ENCODE results near the gene ASL. TPM values are rescaled to one million over a fixed set of nuclear protein-coding genes. Genes with fewer than 3 reads are reported as not detected.
"Not testable (repeated sequence)": the region's sequence is repeated elsewhere in the genome, so short reads cannot be mapped to it uniquely, and the experiment has no call there.

Gene ASL
- total RNA-seq, 1 donor from 2014 or later: 26.6 TPM

- no peak for TF ChIP-seq CTCF (IDR thresholded peaks at IDR 0.05; ENCODE audit: partially characterized antibody, unreplicated experiment)
- no peaks in the 10 kb centered on the region for H3K36me3 Mint-ChIP-seq (ENCODE audit: unreplicated experiment)
- H3K9me3 Mint-ChIP-seq (ENCODE audit: unreplicated experiment): peaks cover 6% of the 10 kb centered on the region
- peaks cover 15% of the 10 kb centered on the region for H3K4me1 Mint-ChIP-seq (ENCODE audit: low read depth, unreplicated experiment)
- peaks cover 5% of the 10 kb centered on the region for H3K27me3 Mint-ChIP-seq (ENCODE audit: unreplicated experiment)
- H3K27ac Mint-ChIP-seq (ENCODE audit: unreplicated experiment): peak overlapping the region; percentile 82
- no peak for DNase-seq
- H3K4me3 Mint-ChIP-seq (ENCODE audit: unreplicated experiment): no peak overlapping the region
These were observed 43.0 kb downstream of the ASL start for GRCh38 chr7:66118603-66119002.

- peaks cover 4% of the 10 kb centered on the region for H3K27me3 Mint-ChIP-seq (ENCODE audit: unreplicated experiment)
- no peak for TF ChIP-seq CTCF (IDR thresholded peaks at IDR 0.05; ENCODE audit: partially characterized antibody, unreplicated experiment)
- H3K36me3 Mint-ChIP-seq (ENCODE audit: unreplicated experiment): no peaks in the 10 kb centered on the region
- peaks cover 15% of the 10 kb centered on the region for H3K4me1 Mint-ChIP-seq (ENCODE audit: low read depth, unreplicated experiment)
- peaks cover 4% of the 10 kb centered on the region for H3K9me3 Mint-ChIP-seq (ENCODE audit: unreplicated experiment)
- DNase-seq: no peak
- H3K4me3 Mint-ChIP-seq (ENCODE audit: unreplicated experiment): peak overlapping the region; percentile 67
- peak overlapping the region; percentile 82 for H3K27ac Mint-ChIP-seq (ENCODE audit: unreplicated experiment)
These were observed 43.7 kb downstream of the ASL start for GRCh38 chr7:66119245-66119850.

GRCh38 chr7:66123175-66123528, 47.5 kb downstream of the ASL start:
- no peak overlapping the region for H3K27ac Mint-ChIP-seq (ENCODE audit: unreplicated experiment)
- H3K4me1 Mint-ChIP-seq (ENCODE audit: low read depth, unreplicated experiment): peaks cover 9% of the 10 kb centered on the region
- no peak overlapping the region for H3K4me3 Mint-ChIP-seq (ENCODE audit: unreplicated experiment)
- no peak for DNase-seq
- no peak for TF ChIP-seq CTCF (IDR thresholded peaks at IDR 0.05; ENCODE audit: partially characterized antibody, unreplicated experiment)
- no peaks in the 10 kb centered on the region for H3K36me3 Mint-ChIP-seq (ENCODE audit: unreplicated experiment)
- H3K9me3 Mint-ChIP-seq (ENCODE audit: unreplicated experiment): peaks cover 3% of the 10 kb centered on the region
- H3K27me3 Mint-ChIP-seq (ENCODE audit: unreplicated experiment): no peaks in the 10 kb centered on the region

- not testable (repeated sequence) for H3K4me1 Mint-ChIP-seq (ENCODE audit: low read depth, unreplicated experiment); H3K36me3 Mint-ChIP-seq (ENCODE audit: unreplicated experiment); H3K9me3 Mint-ChIP-seq (ENCODE audit: unreplicated experiment); H3K4me3 Mint-ChIP-seq (ENCODE audit: unreplicated experiment); H3K27me3 Mint-ChIP-seq (ENCODE audit: unreplicated experiment); H3K27ac Mint-ChIP-seq (ENCODE audit: unreplicated experiment); DNase-seq
These were observed 48.9 kb downstream of the ASL start for GRCh38 chr7:66124569-66124861.

GRCh38 chr7:66125052-66125694, 49.6 kb downstream of the ASL start:
- Mint-ChIP-seq H3K36me3 (ENCODE audit: unreplicated experiment) (no peaks in the 10 kb centered on the region), H3K9me3 (ENCODE audit: unreplicated experiment) (no peaks in the 10 kb centered on the region), H3K4me1 (ENCODE audit: low read depth, unreplicated experiment) (no peaks in the 10 kb centered on the region), H3K4me3 (ENCODE audit: unreplicated experiment) (no peak overlapping the region), H3K27me3 (ENCODE audit: unreplicated experiment) (no peaks in the 10 kb centered on the region), H3K27ac (ENCODE audit: unreplicated experiment) (no peak overlapping the region)
- no peak for TF ChIP-seq CTCF (IDR thresholded peaks at IDR 0.05; ENCODE audit: partially characterized antibody, unreplicated experiment)
- no peak for DNase-seq

- not testable (repeated sequence) for H3K9me3 Mint-ChIP-seq (ENCODE audit: unreplicated experiment); H3K27ac Mint-ChIP-seq (ENCODE audit: unreplicated experiment); H3K36me3 Mint-ChIP-seq (ENCODE audit: unreplicated experiment); DNase-seq; H3K27me3 Mint-ChIP-seq (ENCODE audit: unreplicated experiment); H3K4me3 Mint-ChIP-seq (ENCODE audit: unreplicated experiment); H3K4me1 Mint-ChIP-seq (ENCODE audit: low read depth, unreplicated experiment)
These were observed 50.2 kb downstream of the ASL start for GRCh38 chr7:66125781-66126352.

- H3K27ac Mint-ChIP-seq (ENCODE audit: unreplicated experiment); DNase-seq; H3K4me1 Mint-ChIP-seq (ENCODE audit: low read depth, unreplicated experiment); H3K27me3 Mint-ChIP-seq (ENCODE audit: unreplicated experiment); H3K4me3 Mint-ChIP-seq (ENCODE audit: unreplicated experiment); H3K36me3 Mint-ChIP-seq (ENCODE audit: unreplicated experiment); H3K9me3 Mint-ChIP-seq (ENCODE audit: unreplicated experiment): not testable (repeated sequence)
These were observed 51.6 kb downstream of the ASL start for GRCh38 chr7:66127172-66127571.
